HEK293 (cell line): ENCODE results near the gene ZNF433.

ENCODE experiments used
- CTCF ChIA-PET: fragments of 350-600 bp; formaldehyde crosslinking; extraction: SDS; loops from one replicate; lab custom pipeline; 2021; ENCODE audit warnings: antibody characterized with exemption; lab: Yijun Ruan, JAX
- POLR2A ChIA-PET: fragments of 300-600 bp; formaldehyde crosslinking; extraction: SDS; loops from one replicate; lab custom pipeline; 2020; ENCODE audit warnings: antibody characterized with exemption, inconsistent platforms; lab: Yijun Ruan, JAX
- H3K27ac ChIP-seq: fragments of 200-500 bp; sonication (Bioruptor generic); 2 replicates; pipeline ENCODE4 v1.5.1; 2014; ENCODE audit warnings: low read depth, low read length, control low read depth, inconsistent platforms; ENCODE audit errors: extremely low read depth
- H3K36me3 ChIP-seq, 2 experiments: fragments of 200-500 bp in 1 of 2; sonication (Bioruptor generic) in 1 of 2; 1 replicate in 1 of 2; 2 replicates in 1 of 2; pipeline ENCODE4 v1.5.1; 2014 to 2017; ENCODE audit warnings: inconsistent platforms in 2 of 2, low read length in 2 of 2; ENCODE audit not compliant: control insufficient read depth in 2 of 2, insufficient read depth in 1 of 2
- H3K4me1 ChIP-seq: fragments of 200-500 bp; sonication (Bioruptor generic); 2 replicates; pipeline ENCODE4 v1.5.1; 2014; ENCODE audit warnings: mild to moderate bottlenecking, low read length, inconsistent platforms; ENCODE audit not compliant: control insufficient read depth, insufficient read depth
- H3K4me3 ChIP-seq: 2 replicates; pipeline ENCODE4 v1.5.1; 2011; ENCODE audit warnings: low read depth, mild to moderate bottlenecking, control low read depth, low read length, moderate library complexity
- H3K9me3 ChIP-seq: fragments of 200-500 bp; sonication (Bioruptor generic); 2 replicates; pipeline ENCODE4 v1.5.1; 2014; ENCODE audit warnings: low read depth, low read length, inconsistent platforms; ENCODE audit not compliant: control insufficient read depth, insufficient read depth
- MYNN ChIP-seq: fragments of 450-650 bp; formaldehyde crosslinking; IDR thresholded peaks from 2 replicates; pipeline ENCODE4 v1.5.1; 2016; ENCODE audit warnings: missing biosample characterization, missing genetic modification characterization, borderline replicate concordance
- MZF1 ChIP-seq: fragments of 450-650 bp; formaldehyde crosslinking; IDR thresholded peaks from 2 replicates; pipeline ENCODE4 v1.5.1; 2017; ENCODE audit warnings: missing biosample characterization, missing genetic modification characterization, borderline replicate concordance
- OVOL3 ChIP-seq: fragments of 450-650 bp; formaldehyde crosslinking; IDR thresholded peaks from 2 replicates; pipeline ENCODE4 v1.5.1; 2016; ENCODE audit warnings: missing biosample characterization, missing genetic modification characterization
- SCRT1 ChIP-seq: fragments of 450-650 bp; formaldehyde crosslinking; IDR thresholded peaks from 2 replicates; pipeline ENCODE4 v1.5.1; 2016; ENCODE audit warnings: missing biosample characterization, missing genetic modification characterization, borderline replicate concordance
- SP2 ChIP-seq: fragments of 450-650 bp; formaldehyde crosslinking; IDR thresholded peaks from 2 replicates; pipeline ENCODE4 v1.5.1; 2016; ENCODE audit warnings: missing biosample characterization, missing genetic modification characterization
- YY2 ChIP-seq: fragments of 450-650 bp; formaldehyde crosslinking; IDR thresholded peaks from 2 replicates; pipeline ENCODE4 v1.5.1; 2016; ENCODE audit warnings: missing biosample characterization, missing genetic modification characterization
- ZNF10 ChIP-seq: fragments of 450-650 bp; formaldehyde crosslinking; IDR thresholded peaks from 2 replicates; pipeline ENCODE4 v1.5.1; 2017; ENCODE audit warnings: missing biosample characterization, missing genetic modification characterization
- ZNF175 ChIP-seq: fragments of 450-650 bp; formaldehyde crosslinking; IDR thresholded peaks from 2 replicates; pipeline ENCODE4 v1.5.1; 2016; ENCODE audit warnings: missing biosample characterization, missing genetic modification characterization
- ZNF48 ChIP-seq: fragments of 450-650 bp; formaldehyde crosslinking; IDR thresholded peaks from 2 replicates; pipeline ENCODE4 v1.5.1; 2016; ENCODE audit warnings: missing biosample characterization, missing genetic modification characterization
- ZNF558 ChIP-seq: fragments of 450-650 bp; formaldehyde crosslinking; IDR thresholded peaks from 2 replicates; pipeline ENCODE4 v1.5.1; 2016; ENCODE audit warnings: missing biosample characterization, missing genetic modification characterization
- ZNF701 ChIP-seq: fragments of 450-650 bp; formaldehyde crosslinking; IDR thresholded peaks from 2 replicates; pipeline ENCODE4 v1.5.1; 2016; ENCODE audit warnings: missing biosample characterization, missing genetic modification characterization
- ZNF785 ChIP-seq: fragments of 450-650 bp; formaldehyde crosslinking; IDR thresholded peaks from 2 replicates; pipeline ENCODE4 v1.5.1; 2016; ENCODE audit warnings: missing biosample characterization, missing genetic modification characterization
- TF ChIP-seq, protein P1 (sequence below): fragments of 450-650 bp; formaldehyde crosslinking; IDR thresholded peaks from 2 replicates; pipeline ENCODE4 v1.5.1; 2016; ENCODE audit warnings: missing biosample characterization, missing genetic modification characterization
- TF ChIP-seq, protein P2 (sequence below): fragments of 450-650 bp; formaldehyde crosslinking; IDR thresholded peaks from 2 replicates; pipeline ENCODE4 v1.5.1; 2016; ENCODE audit warnings: missing biosample characterization, missing genetic modification characterization
- TF ChIP-seq, protein P3 (sequence below): fragments of 450-650 bp; formaldehyde crosslinking; IDR thresholded peaks from 2 replicates; pipeline ENCODE4 v1.5.1; 2016; ENCODE audit warnings: missing biosample characterization, missing genetic modification characterization
- TF ChIP-seq, protein P4 (sequence below): fragments of 450-650 bp; formaldehyde crosslinking; IDR thresholded peaks from 2 replicates; pipeline ENCODE4 v1.5.1; 2016; ENCODE audit warnings: missing biosample characterization, missing genetic modification characterization
- TF ChIP-seq, protein P5 (sequence below): fragments of 450-650 bp; formaldehyde crosslinking; IDR thresholded peaks from 2 replicates; pipeline ENCODE4 v1.5.1; 2016; ENCODE audit warnings: missing biosample characterization, missing genetic modification characterization

The ZNF433 gene

DNA sequence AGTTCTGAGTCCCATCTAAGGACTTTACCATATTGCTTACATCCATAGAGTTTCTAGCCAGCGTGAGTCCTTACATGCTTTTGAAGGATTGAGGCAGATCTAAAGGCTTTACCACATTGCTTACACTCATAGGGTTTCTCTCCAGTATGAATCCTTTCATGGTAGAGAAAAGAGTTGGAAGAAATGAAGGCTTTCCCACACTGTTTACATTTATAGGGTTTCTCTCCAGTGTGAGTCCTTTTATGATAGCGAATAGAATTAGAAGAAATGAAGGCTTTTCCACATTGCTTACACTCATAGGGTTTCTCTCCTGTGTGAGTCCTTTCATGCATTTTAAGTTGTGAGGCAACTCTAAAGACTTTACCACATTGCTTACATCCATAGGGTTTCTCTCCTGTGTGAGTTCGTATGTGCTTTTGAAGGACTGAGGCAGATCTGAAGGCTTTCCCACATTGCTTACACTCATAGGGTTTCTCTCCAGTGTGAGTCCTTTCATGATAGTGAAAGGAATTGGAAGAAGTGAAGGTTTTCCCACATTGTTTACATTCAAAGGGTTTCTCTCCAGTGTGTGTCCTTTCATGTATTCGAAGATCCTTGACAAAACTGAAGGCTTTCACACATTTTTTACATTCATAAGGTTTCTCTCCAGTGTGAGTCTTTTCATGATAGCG, 8.4 kb upstream of the ZNF433 start (continued):
- no peak for TF ChIP-seq ZNF48
- TF ChIP-seq, protein P1, sequence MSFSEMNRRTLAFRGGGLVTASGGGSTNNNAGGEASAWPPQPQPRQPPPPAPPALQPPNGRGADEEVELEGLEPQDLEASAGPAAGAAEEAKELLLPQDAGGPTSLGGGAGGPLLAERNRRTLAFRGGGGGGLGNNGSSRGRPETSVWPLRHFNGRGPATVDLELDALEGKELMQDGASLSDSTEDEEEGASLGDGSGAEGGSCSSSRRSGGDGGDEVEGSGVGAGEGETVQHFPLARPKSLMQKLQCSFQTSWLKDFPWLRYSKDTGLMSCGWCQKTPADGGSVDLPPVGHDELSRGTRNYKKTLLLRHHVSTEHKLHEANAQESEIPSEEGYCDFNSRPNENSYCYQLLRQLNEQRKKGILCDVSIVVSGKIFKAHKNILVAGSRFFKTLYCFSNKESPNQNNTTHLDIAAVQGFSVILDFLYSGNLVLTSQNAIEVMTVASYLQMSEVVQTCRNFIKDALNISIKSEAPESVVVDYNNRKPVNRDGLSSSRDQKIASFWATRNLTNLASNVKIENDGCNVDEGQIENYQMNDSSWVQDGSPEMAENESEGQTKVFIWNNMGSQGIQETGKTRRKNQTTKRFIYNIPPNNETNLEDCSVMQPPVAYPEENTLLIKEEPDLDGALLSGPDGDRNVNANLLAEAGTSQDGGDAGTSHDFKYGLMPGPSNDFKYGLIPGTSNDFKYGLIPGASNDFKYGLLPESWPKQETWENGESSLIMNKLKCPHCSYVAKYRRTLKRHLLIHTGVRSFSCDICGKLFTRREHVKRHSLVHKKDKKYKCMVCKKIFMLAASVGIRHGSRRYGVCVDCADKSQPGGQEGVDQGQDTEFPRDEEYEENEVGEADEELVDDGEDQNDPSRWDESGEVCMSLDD (tag by site-specific recombination) = no peak
- TF ChIP-seq OVOL3 (tag by site-specific recombination) = no peak

DNA sequence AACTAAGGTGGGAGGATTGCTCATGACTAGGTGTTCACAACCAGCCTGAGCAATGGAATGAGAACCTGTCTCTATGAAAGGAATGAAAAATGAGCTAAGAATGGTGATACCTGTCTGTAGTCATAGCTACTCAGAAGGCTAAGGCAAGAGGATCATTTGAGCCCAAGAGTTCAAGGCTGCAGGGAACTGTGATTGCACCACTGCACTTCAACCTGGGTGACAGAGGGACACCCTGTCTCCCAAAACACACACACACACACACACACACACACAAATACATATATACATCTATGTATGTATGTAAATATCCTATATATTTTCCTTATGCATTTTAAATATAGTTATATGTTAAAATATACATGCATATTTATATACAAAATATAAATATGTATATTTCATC, 7.4 kb upstream of the ZNF433 start:
- TF ChIP-seq ZNF785 (tag by site-specific recombination) (no peak), MYNN (no peak)
- Histone ChIP-seq H3K27ac (no peak overlapping the region), H3K9me3 (no peaks in the 10 kb centered on the region), H3K4me3 (no peak overlapping the region), H3K4me1 (no peaks in the 10 kb centered on the region), H3K36me3 (peaks cover 0 to 22% of the 10 kb centered on the region in 2 experiments; a peak in 1 of 3 replicates)
- ChIA-PET CTCF (interaction anchor here (1.2 kb wide), 1 partner anchor 52 kb away, joined by 5 read pairs; no protein-coding TSS in a partner anchor), POLR2A (interaction anchor here (1.0 kb wide), 1 partner anchor 10 kb away, joined by 4 read pairs; the partner anchor contains the start of gene ZNF878)

DNA sequence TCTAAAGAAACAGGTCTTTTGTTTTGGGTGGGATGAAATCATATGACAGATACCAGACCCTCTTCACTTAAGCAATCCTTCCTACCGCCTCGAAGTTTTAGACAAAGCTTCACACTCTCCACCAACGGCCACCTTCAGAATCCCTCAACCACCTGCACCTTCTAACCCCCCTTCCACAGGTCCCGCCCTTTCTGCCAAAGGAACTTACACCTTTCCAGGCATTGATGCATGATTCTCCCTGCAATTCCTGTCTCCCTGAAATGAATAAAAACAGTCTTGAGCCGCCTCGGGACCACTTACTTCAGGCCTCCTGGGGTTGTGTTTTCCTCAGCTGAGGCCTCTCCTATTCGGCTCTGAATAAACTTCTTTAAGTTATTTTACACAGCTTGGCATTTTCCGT, 859 bp downstream of the ZNF433 start:
- no peak overlapping the region for H3K27ac ChIP-seq
- peak overlapping the region; percentile 79 for H3K4me3 ChIP-seq
- ChIA-PET CTCF (interaction anchor here (1.3 kb wide), 1 partner anchor 25 kb away, joined by 4 read pairs; no protein-coding TSS in a partner anchor), POLR2A (interaction anchor here (1.1 to 2.8 kb wide), 4 partner anchors 18 to 406 kb away, joined by 3 to 35 read pairs (median 5); partner anchors contain the start of genes ZNF443, ZNF563 and ZNF878)
- peaks cover 0 to 8% of the 10 kb centered on the region in 2 experiments; a peak in 1 of 3 replicates for H3K36me3 ChIP-seq
- no peaks in the 10 kb centered on the region for H3K9me3 ChIP-seq
- H3K4me1 ChIP-seq = no peaks in the 10 kb centered on the region
- TF ChIP-seq ZNF175 (tag by site-specific recombination) = no peak
- no peak for TF ChIP-seq YY2 (tag by site-specific recombination)
- TF ChIP-seq ZNF701 (tag by site-specific recombination) = no peak
- TF ChIP-seq, protein P2, sequence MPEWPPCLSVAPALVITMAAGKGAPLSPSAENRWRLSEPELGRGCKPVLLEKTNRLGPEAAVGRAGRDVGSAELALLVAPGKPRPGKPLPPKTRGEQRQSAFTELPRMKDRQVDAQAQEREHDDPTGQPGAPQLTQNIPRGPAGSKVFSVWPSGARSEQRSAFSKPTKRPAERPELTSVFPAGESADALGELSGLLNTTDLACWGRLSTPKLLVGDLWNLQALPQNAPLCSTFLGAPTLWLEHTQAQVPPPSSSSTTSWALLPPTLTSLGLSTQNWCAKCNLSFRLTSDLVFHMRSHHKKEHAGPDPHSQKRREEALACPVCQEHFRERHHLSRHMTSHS (tag by site-specific recombination) = no peak
- TF ChIP-seq, protein P3, sequence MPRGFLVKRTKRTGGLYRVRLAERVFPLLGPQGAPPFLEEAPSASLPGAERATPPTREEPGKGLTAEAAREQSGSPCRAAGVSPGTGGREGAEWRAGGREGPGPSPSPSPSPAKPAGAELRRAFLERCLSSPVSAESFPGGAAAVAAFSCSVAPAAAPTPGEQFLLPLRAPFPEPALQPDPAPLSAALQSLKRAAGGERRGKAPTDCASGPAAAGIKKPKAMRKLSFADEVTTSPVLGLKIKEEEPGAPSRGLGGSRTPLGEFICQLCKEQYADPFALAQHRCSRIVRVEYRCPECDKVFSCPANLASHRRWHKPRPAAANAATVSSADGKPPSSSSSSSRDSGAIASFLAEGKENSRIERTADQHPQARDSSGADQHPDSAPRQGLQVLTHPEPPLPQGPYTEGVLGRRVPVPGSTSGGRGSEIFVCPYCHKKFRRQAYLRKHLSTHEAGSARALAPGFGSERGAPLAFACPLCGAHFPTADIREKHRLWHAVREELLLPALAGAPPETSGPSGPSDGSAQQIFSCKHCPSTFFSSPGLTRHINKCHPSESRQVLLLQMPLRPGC (tag by site-specific recombination) = no peak
- TF ChIP-seq, protein P4, sequence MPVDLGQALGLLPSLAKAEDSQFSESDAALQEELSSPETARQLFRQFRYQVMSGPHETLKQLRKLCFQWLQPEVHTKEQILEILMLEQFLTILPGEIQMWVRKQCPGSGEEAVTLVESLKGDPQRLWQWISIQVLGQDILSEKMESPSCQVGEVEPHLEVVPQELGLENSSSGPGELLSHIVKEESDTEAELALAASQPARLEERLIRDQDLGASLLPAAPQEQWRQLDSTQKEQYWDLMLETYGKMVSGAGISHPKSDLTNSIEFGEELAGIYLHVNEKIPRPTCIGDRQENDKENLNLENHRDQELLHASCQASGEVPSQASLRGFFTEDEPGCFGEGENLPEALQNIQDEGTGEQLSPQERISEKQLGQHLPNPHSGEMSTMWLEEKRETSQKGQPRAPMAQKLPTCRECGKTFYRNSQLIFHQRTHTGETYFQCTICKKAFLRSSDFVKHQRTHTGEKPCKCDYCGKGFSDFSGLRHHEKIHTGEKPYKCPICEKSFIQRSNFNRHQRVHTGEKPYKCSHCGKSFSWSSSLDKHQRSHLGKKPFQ = no peak
- no peak for TF ChIP-seq SCRT1 (tag by site-specific recombination)
- TF ChIP-seq SP2 (tag by site-specific recombination) = no peak
- TF ChIP-seq ZNF10 (tag by site-specific recombination) = no peak
- TF ChIP-seq MZF1 (tag by site-specific recombination) = no peak
- TF ChIP-seq, protein P5, sequence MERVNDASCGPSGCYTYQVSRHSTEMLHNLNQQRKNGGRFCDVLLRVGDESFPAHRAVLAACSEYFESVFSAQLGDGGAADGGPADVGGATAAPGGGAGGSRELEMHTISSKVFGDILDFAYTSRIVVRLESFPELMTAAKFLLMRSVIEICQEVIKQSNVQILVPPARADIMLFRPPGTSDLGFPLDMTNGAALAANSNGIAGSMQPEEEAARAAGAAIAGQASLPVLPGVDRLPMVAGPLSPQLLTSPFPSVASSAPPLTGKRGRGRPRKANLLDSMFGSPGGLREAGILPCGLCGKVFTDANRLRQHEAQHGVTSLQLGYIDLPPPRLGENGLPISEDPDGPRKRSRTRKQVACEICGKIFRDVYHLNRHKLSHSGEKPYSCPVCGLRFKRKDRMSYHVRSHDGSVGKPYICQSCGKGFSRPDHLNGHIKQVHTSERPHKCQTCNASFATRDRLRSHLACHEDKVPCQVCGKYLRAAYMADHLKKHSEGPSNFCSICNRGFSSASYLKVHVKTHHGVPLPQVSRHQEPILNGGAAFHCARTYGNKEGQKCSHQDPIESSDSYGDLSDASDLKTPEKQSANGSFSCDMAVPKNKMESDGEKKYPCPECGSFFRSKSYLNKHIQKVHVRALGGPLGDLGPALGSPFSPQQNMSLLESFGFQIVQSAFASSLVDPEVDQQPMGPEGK (tag by site-specific recombination) = no peak
- TF ChIP-seq ZNF558 = no peak
